Measurements from ENCODE around the gene FAM89B.

GRCh38 chr11:65589444-65590239, 17.3 kb downstream of the FAM89B start:
- TF ChIP-seq, protein P1, sequence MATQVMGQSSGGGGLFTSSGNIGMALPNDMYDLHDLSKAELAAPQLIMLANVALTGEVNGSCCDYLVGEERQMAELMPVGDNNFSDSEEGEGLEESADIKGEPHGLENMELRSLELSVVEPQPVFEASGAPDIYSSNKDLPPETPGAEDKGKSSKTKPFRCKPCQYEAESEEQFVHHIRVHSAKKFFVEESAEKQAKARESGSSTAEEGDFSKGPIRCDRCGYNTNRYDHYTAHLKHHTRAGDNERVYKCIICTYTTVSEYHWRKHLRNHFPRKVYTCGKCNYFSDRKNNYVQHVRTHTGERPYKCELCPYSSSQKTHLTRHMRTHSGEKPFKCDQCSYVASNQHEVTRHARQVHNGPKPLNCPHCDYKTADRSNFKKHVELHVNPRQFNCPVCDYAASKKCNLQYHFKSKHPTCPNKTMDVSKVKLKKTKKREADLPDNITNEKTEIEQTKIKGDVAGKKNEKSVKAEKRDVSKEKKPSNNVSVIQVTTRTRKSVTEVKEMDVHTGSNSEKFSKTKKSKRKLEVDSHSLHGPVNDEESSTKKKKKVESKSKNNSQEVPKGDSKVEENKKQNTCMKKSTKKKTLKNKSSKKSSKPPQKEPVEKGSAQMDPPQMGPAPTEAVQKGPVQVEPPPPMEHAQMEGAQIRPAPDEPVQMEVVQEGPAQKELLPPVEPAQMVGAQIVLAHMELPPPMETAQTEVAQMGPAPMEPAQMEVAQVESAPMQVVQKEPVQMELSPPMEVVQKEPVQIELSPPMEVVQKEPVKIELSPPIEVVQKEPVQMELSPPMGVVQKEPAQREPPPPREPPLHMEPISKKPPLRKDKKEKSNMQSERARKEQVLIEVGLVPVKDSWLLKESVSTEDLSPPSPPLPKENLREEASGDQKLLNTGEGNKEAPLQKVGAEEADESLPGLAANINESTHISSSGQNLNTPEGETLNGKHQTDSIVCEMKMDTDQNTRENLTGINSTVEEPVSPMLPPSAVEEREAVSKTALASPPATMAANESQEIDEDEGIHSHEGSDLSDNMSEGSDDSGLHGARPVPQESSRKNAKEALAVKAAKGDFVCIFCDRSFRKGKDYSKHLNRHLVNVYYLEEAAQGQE (IDR thresholded peaks at IDR 0.05; ENCODE audit: insufficient read depth in 1 of 2, low read depth in 2 of 2, low read length in 2 of 2) = no peak
- TF ChIP-seq TAF1 (IDR thresholded peaks at IDR 0.05; ENCODE audit: borderline replicate concordance, insufficient read depth, low read length) = no peak
- no peak for TF ChIP-seq POLR2AphosphoS5 (IDR thresholded peaks at IDR 0.05; ENCODE audit: low read depth, low read length)
- no peak for TF ChIP-seq SIN3A (IDR thresholded peaks at IDR 0.05; ENCODE audit: borderline replicate concordance, insufficient read depth, low read length)
